GM18873 (cell line): ENCODE results near the gene ADRM1.

Experiments
- ATAC-seq: cut with Tn5 transposase; IDR thresholded peaks from one replicate; pipeline ENCODE4 v1.9.1; 2021; ENCODE audit warnings: mild to moderate bottlenecking, moderate library complexity, moderate number of reproducible peaks; ENCODE audit not compliant: unreplicated experiment, low FRiP score

The ADRM1 gene

DNA sequence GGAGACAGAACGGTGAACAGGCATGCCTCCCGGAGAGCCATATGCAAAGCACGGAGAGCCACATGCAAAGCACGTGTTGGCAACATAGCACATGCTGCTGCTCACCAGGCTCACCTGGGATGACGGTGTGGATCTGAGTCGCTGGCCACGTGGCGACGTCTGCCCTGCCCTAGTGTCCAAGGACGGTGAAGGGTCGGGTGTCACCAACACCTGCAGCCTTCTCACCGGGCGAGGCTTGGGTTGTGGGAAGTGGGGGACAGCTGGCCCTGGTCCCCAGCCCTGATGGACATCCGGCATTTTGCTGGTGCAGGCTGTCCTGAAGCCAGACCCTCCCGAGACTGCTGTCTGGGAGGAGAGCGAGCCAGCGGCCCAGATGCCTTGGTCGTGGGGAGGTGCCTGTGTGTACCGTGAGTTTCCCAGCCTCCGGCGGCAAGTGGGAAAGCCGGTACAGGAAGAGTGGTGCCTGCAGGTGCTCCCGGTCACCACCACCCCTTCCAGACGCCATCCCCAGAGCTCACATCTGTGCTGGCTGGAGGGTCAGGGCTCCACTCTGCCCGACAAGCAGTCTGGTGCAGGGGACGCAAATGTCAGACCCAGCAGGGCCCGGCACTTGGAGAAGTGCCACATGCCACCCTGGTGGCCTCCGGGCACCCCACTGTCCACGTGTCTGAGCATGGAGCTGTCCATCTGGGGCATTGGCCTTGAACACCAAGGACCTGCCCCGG lies 5.9 kb upstream of the ADRM1 start:
- no peak for ATAC-seq

DNA sequence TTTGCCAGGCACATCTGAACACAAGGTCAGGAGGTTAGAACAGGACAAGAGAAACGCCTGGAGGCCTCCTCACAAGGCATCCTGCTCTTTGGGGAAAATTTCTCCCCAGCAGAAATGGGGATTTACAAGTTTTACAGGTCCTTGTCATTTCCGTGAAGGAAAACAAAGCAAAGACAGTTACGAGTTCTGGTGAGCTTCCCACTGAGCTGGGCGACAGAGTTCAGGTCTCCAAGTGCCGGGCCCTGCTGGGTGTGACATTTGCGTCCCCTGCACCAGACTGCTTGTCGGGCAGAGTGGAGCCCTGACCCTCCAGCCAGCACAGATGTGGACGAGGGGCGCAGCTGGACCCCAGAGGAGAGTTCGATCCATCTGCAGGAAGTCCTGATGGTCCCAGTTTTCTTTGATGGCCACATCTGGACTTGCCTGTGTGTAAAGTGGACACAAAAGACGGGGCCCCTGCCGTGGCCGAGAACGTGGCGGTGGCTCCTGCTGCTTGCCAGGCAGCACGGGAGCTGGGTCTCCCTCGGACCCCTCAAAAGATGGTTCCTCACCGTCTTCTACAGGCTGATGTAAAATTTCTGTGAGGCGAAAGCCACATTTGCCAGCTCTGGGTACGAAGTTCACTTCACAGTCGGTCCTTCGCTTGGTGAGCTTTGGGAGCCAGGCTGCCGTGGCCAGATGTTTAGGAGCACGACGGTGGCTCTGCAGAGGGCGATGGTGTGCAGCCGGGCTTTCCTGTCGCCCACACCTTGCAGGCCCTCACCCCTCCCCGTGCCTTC lies 5.2 kb upstream of the ADRM1 start:
- ATAC-seq, result no peak

DNA sequence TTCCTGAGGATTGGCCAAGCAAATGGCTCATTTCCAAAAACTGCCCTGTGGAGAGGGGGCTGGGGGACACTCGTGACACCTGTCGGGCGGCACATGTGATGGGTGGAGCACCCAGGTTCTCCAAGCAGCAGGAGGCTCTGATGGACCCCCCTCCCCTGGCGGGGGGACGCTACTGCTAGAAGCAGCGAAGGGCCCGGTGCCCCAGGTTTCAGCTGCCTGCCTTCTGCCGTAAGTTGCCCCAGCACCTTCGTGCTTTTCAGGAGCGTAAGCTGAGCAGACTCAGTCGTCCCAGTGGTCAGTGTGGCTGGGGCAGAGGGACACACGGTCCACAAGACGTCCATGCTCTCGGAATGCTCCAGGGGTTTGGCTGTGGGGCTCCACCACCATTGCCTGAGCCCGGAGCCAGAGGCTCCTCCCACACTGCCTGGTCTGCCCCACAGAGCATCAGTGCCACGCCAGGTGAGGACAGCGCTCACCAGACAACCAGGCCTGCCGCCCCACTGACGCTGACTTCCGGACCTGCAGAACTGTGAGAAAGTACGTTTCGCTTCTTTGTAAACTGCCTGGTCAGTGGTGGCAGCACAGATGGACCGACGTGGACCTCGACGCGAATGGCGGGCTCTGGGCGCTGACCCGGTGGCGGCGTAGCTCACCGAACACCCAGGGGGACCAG lies 4.1 kb upstream of the ADRM1 start:
- no peak for ATAC-seq

DNA sequence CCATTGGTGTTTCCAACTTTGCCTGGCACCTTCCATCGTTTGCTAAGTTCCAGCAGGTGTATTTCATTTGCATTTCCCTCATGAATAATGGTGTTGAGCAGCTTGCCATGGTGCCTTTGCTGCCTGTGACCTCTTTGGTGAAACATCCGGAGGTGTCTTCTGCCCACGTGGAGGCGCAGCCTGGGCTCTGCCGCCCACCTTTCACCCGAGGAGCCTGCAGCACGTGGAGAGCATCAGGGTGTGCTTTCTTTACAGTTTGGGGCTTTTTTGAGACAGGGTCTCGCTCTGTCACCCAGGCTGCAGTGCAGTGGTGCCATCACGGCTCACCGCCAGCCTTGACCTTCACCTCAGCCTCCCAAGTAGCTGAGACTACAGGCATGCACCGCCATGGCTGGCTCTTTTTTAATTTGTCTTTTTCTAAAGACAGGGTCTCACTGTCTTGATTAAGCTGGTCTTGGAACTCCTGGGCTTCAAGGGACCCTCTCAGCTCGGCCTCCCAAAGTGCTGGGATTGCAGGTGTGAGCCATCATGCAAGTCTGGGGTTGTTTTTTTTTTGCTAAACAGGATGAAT lies 3.0 kb upstream of the ADRM1 start:
- no peak for ATAC-seq

DNA sequence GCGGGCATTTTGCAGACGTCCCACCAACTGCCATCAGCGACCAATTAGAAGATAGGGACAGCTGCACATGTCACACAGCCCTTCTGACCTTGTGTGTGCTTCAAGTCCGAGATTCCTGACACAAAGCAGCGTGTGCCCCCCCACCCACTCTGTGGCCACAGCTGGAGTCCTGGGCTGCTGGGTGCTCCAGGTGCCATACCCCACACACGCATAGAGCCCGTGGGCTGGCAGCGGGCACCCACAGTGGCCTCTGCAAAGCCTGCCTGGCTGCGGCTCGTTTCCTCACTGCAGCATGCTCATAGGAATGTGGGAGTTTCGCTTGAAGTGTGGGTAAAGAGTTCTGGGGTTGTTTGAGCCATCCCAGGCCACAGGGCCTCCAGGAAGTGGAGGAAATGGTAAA lies 2.5 kb upstream of the ADRM1 start:
- ATAC-seq, result no peak

DNA sequence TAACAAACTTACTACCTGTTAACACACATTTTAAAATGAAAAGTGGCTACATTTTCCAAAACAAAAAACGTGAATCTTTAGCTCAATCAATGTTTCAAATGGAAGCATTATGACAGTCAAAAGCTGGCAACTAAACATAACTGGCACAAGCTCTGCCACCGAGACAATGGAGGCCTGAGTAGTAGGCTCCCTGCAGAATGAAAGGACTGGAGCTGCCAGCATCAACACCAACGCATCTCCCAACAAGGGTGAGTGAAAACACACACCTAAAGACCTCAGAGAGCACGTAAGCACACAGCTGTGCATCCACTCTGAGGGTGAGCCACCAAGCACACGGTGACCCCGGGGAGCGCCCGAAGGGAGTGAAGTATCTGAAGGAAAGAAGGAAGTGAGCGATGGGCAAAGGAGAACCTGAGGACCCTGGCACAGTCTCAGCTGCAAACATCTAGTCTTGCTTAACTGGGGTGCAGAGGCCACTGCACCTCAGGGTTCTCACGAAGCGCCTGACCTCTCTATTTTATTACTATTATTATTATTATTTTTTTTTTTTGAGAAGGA lies 1.6 kb upstream of the ADRM1 start:
- ATAC-seq, result no peak

DNA sequence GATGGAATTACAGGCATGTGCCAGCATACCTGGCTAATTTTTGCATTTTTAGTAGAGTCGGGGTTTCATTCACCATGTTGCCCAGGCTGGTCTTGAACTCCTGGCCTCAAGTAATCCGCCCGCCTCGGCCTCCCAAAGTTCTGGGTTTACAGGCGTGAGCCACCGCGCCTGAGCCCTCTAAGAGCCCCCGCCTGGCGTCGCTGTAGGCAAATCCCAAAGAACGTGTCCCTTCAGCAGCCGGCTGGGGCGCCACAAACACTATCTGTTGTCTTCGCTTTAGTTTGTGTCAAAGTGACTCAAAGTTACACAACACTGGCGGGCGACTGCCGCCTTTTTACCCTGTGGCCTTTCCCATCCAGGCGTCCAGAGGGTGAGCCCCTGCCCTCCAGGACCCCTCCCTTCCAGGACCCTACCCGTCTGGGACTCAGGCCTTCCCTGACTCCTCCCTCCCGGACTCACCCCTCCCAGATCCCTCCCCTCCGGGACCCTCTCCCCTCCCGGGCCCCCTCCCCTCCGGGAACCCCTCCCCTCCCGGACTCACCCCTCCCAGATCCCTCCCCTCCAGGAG lies 940 bp upstream of the ADRM1 start:
- ATAC-seq, result peak; percentile 34

DNA sequence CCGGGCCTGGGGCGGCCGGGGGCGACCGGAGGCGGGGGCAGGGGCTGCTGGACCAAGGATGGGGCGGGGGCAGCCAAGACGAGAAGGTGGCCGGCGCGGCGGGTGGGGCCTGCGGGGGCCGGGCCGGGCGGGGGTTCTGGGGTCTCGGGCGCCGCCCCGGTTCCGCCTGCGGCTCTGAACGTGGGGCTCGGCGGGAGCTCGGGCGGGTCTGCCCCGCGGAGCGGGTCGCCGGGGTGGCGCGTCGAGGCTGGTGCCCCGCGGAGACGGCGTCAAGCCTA lies 204 bp downstream of the ADRM1 start:
- no peak for ATAC-seq

DNA sequence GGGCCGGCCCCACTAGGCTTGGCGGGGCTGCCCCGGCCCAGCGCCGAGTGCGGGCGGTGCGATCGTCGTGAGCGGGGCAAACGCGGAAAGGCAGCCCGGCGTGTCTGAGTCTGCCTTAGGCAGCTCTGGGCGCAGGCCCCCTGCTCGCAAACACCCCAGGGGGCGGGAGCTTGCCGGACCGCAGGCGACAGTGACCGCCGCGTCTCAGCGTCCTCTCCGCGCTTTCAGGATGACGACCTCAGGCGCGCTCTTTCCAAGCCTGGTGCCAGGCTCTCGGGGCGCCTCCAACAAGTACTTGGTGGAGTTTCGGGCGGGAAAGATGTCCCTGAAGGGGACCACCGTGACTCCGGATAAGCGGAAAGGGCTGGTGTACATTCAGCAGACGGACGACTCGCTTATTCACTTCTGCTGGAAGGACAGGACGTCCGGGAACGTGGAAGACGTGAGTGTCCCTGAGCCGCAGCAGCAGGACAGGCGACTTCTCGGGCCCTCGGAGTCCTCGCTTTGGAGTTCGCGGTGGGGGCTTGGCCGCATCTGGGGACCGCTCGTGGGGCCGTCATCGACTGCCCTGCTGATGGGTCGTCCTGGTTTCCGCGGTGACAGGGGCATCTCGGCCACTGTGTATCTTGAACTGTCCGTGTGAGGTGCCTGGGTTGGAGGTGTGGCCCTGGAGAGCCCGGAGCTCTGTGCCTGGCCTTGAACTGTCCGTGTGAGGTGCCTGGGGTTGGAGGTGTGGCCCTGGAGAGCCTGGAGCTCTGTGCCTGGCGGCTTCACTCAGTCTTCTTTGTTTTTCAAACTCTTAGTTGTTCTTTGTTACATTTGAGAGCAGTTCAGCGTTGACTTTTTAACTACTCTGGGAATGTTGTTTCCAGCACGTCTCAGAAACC lies 786 bp downstream of the ADRM1 start:
- no peak for ATAC-seq

DNA sequence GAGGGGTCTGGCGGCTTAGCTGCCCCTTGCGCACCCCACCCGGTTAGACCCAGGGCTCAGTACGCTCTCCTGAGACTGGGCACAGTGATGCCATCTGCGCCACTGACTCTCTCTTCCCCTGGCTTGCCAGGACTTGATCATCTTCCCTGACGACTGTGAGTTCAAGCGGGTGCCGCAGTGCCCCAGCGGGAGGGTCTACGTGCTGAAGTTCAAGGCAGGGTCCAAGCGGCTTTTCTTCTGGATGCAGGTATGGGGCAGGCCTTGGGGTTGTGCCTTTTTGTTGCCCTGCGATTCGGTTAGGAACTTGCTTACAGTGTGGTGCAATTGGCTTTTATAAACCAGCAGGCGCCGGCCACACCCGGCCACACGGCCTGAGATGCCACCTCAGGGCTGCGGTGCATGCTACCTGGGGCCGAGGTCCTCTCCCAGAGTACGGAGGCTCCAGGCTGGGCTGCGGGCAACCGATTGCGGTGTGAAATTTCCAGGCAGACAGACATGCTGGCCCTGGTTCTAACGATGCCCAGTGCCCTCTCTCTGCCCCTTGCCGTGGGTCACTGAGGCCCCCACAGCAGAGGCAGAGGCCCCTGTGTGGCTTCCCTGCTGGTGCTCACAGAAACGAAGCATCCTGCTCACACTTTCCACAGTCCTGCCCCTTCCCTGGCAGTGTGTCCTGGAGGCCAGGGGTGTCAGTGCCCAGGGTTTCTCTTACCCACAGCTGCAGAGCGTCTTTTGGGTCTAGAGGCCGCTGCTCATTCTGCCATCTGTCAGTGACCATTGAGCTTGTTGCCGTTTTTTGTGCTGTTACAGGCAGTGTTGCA lies 1.7 kb downstream of the ADRM1 start:
- no peak for ATAC-seq

DNA sequence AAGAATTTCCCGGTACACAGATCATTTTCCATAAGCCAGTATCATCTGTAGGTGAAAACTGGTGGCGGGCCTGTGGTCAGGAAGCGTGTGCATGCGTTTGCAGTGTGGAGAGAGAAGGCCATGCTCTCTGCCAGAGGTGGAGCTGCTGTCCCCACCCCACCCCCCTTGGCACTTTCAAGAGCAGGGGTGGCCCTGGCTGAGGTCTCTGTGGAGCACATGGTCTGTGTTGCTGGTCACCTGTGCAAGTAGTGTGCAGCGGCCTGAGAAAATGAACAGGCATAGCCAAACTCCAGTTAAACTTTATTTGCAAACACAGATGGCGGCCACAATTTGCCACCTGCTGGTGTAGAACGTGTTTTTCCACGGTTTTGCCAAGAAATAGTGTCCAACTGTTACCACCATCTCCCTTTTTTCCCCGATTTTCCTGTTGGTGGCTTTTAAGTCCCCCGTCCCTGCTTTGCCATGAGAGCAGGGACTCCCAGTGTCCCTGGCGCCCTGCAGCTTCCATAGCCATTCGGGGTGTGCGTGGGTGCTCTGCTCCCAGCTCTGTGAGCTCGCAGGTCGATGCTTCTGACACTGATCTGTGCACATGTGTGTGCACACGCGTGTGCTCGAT lies 2.5 kb downstream of the ADRM1 start:
- ATAC-seq, result no peak

DNA sequence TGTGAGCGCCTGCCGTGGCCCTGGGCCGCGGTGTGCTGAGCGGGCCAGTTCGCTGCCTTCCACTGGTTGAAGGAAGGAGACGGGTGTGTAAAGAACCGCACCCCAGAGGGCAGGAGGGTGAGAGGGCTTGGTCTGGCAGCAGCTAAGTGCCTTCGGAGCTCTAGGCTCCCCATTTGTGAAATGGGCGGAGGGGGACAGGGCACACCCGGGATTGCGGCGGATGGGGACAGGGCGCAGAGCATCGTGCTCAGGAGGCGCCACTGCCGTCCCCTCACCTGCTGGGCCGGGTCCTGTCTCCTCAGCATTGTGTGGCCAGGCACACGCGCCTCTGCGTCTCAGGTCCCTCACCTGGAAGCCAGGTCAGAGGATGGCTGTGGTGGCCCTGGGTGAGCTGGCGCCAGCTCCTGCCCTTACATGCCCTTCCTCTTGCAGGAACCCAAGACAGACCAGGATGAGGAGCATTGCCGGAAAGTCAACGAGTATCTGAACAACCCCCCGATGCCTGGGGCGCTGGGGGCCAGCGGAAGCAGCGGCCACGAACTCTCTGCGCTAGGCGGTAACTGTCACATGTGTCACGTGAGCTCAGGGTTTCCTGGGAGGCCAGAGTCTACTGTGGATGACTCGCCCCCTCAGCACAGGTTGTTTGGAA lies 3.1 kb downstream of the ADRM1 start:
- ATAC-seq, result no peak

DNA sequence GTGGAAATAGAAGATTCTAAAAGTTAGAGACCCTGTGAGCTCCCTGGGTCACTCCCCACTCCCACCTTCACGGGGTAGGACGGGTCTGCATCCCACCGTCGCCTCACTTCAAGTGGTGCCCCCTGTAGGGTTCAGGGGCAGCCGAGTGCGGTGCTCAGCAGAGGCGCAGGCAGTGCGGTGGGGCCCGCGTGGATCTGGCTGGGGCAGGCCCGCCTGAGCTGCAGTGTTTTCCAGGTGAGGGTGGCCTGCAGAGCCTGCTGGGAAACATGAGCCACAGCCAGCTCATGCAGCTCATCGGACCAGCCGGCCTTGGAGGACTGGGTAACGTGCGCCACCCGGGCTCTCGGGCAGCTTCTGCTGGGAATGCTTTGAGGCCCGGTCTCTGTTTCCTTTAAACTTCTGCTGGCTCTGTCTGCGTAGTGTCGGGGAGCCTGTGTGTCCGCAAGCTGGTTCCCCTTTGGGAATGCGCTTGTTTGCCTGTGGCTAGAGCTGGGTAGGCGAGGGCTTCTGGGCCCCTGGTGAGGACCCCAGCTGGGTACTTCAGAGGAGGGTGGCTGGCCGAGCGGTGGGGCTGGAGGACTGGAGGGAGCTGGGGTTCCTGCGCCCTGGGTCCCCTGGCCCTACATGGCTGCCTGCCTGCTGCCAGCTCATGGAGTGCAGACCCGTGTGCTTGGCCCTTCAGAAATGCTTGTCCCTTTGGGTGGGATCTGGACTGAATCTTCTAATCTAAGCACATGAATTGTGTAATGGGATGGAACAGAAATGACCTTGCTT lies 3.8 kb downstream of the ADRM1 start:
- no peak for ATAC-seq

DNA sequence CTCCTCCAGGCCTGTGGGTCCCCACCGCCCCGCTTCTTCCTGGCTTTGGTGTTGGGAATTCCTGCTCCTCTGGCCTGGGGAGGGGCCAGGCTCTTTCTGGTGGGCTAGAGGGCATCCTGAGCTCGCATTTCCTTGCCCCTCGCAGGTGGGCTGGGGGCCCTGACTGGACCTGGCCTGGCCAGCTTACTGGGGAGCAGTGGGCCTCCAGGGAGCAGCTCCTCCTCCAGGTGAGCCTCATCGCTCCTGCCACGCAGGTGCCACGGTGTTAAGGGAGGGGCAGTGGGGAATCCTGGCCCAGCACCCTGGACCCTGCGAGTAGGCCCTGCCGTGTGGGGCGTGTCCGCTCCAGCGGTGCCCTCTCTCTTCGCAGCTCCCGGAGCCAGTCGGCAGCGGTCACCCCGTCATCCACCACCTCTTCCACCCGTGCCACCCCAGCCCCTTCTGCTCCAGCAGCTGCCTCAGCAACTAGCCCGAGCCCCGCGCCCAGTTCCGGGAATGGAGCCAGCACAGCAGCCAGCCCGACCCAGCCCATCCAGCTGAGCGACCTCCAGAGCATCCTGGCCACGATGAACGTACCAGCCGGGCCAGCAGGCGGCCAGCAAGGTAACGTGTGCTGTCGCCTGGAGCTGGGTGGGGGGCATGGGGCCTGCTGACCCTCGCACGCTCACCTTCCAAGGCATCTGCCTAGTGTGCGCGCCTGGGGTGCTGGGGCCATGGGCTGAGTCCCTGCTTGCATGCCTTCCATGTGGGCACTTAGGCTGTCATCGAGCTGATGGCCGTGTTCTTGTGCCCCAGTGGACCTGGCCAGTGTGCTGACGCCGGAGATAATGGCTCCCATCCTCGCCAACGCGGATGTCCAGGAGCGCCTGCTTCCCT lies 4.7 kb downstream of the ADRM1 start:
- ATAC-seq, result no peak

DNA sequence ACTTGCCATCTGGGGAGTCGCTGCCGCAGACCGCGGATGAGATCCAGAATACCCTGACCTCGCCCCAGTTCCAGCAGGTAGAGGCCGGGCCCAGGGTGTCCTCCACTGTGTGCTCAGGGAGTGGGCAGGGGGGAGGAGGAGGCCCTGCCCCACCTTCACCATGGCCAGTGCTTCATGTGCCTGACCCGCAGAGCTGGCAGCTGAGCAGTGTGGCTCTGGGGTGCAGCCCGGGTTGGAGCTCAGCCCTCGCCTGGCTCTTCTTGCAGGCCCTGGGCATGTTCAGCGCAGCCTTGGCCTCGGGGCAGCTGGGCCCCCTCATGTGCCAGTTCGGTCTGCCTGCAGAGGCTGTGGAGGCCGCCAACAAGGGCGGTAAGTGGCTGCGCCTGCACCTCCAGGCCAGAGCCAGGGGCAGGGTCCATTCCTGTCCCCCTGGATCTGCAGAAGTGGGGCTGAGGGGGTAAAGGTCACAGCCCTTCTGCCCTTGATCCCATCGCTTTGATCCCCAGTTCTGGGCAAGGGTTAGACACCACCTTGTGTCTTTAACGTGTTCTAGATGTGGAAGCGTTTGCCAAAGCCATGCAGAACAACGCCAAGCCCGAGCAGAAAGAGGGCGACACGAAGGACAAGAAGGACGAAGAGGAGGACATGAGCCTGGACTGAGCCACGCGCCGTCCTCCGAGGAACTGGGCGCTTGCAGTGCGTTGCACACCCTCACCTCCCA lies 5.5 kb downstream of the ADRM1 start:
- no peak for ATAC-seq
